ENCODE results near the gene RPP25. TPM values are rescaled to one million over a fixed set of nuclear protein-coding genes. Genes with fewer than 3 reads are reported as not detected.

The RPP25 gene
- total and polyA plus RNA-seq, 2 of the 13 experiments (the other 11 are each of a cell fraction or from before 2014, with no cell fraction given), result 0.05 to 0.11 TPM

GRCh38 chr15:74937590-74938371, 18.8 kb downstream of the RPP25 start, which contains the start of gene COX5A (continued):
- TF ChIP-seq CSRNP2 (CRISPR knock-in tag; conservative IDR thresholded peaks at IDR 0.05; ENCODE audit: low read depth) (no peak), ZBTB38 (CRISPR knock-in tag; IDR thresholded peaks at IDR 0.05) (peak; percentile 29; the same call in 1 of the 2 replicates), NFKBIZ (CRISPR knock-in tag; IDR thresholded peaks at IDR 0.05) (0 out of 2 replicates have a peak, but pooled peaks have one; percentile 71), ZNF639 (CRISPR knock-in tag; conservative IDR thresholded peaks at IDR 0.05) (peak; percentile 79; the same call in 1 of the 2 replicates), MYNN (CRISPR knock-in tag; IDR thresholded peaks at IDR 0.05; ENCODE audit: low read depth) (no peak), YEATS2 (CRISPR knock-in tag; IDR thresholded peaks at IDR 0.05; ENCODE audit: borderline replicate concordance) (no peak; the same call in 1 of the 2 replicates), NFIB (CRISPR knock-in tag; IDR thresholded peaks at IDR 0.05; ENCODE audit: borderline replicate concordance) (no peak; the same call in 1 of the 2 replicates), ZNF329 (CRISPR knock-in tag; IDR thresholded peaks at IDR 0.05; ENCODE audit: low read depth) (0 out of 2 replicates have a peak, but pooled peaks have one; percentile 46), SMAD3 (CRISPR knock-in tag; IDR thresholded peaks at IDR 0.05) (peak; percentile 36; the same call in 1 of the 2 replicates), ISX (CRISPR knock-in tag; conservative IDR thresholded peaks at IDR 0.05) (0 out of 2 replicates have a peak, but pooled peaks have one; percentile 58), ZC3H13 (CRISPR knock-in tag; IDR thresholded peaks at IDR 0.05) (peak; percentile 82), ZNF781 (CRISPR knock-in tag; IDR thresholded peaks at IDR 0.05; ENCODE audit: borderline replicate concordance, not compliant biosample characterization) (no peak), ZNF121 (CRISPR knock-in tag; IDR thresholded peaks at IDR 0.05) (0 out of 2 replicates have a peak, but pooled peaks have one; percentile 41), PITX1 (CRISPR knock-in tag; IDR thresholded peaks at IDR 0.05) (no peak), ZNF768 (CRISPR knock-in tag; IDR thresholded peaks at IDR 0.05) (peak; percentile 57; the same call in 1 of the 2 replicates), ZEB1 (IDR thresholded peaks at IDR 0.05; ENCODE audit: insufficient replicate concordance, low read depth) (no peak), ZNF800 (CRISPR knock-in tag; IDR thresholded peaks at IDR 0.05) (peak; percentile 85), ZFP36L1 (CRISPR knock-in tag; IDR thresholded peaks at IDR 0.05) (no peak), ZBTB3 (CRISPR knock-in tag; IDR thresholded peaks at IDR 0.05; ENCODE audit: borderline replicate concordance, low read depth) (peak; percentile 90; the same call in 1 of the 2 replicates), NR2F1 (CRISPR knock-in tag; IDR thresholded peaks at IDR 0.05) (peak; percentile 48 to 49; a peak in 2 of 4 replicates), DMTF1 (CRISPR knock-in tag; IDR thresholded peaks at IDR 0.05) (no peak), KLF11 (CRISPR knock-in tag; IDR thresholded peaks at IDR 0.05) (no peak)

Data from HepG2 (cell line).